Measurements from ENCODE around the gene PTPRN2. TPM values are rescaled to one million over a fixed set of nuclear protein-coding genes. Genes with fewer than 3 reads are reported as not detected.

Gene PTPRN2
- total RNA-seq, 1 experiment from 2014 or later = 2.1 TPM

- DNase-seq (ENCODE audit: low read depth, low spot score) (no peak), ATAC-seq (no peak)
- CTCF ChIA-PET = no interaction called here
- POLR2A ChIA-PET = no interaction called here
- no peaks in the 10 kb centered on the region for H4K20me1 ChIP-seq (ENCODE audit: insufficient read depth)
- RAD21 ChIA-PET (ENCODE audit: low non-redundant PET in 1 of 2, low total read pairs in 2 of 2, uncharacterized antibody in 2 of 2, unreplicated experiment in 2 of 2) = no interaction called here
- H3K4me1 ChIP-seq (ENCODE audit: control insufficient read depth in 1 of 2, insufficient read depth in 2 of 2, low read length in 2 of 2) = peaks cover 11 to 13% of the 10 kb centered on the region in 2 experiments
- no peak overlapping the region for H3K4me3 ChIP-seq (replicated peaks in 1 of 2; ENCODE audit: low read depth in 1 of 2, low read length in 2 of 2)
- no peak overlapping the region for H3K9ac ChIP-seq (ENCODE audit: low read length)
- no peaks in the 10 kb centered on the region for H3K9me3 ChIP-seq (ENCODE audit: control insufficient read depth in 1 of 2, insufficient read depth in 1 of 2, low read depth in 1 of 2, low read length in 2 of 2)
- no TSS peak for BruUV-seq (replicated peaks)
- H3K79me2 ChIP-seq (ENCODE audit: insufficient read depth, low read length) = no peaks in the 10 kb centered on the region
- H2AFZ ChIP-seq (ENCODE audit: low read depth, low read length, poor library complexity, severe bottlenecking) = no peak overlapping the region
- TF ChIP-seq ZNF274 (IDR thresholded peaks at IDR 0.05; ENCODE audit: low read depth, low read length) (no peak), FOSL1 (IDR thresholded peaks at IDR 0.05; ENCODE audit: low read depth) (no peak), SIN3A (IDR thresholded peaks at IDR 0.05; ENCODE audit: low read depth) (no peak), SRF (IDR thresholded peaks at IDR 0.05; ENCODE audit: low read depth) (no peak), ZFX (IDR thresholded peaks at IDR 0.05) (no peak), JUND (IDR thresholded peaks at IDR 0.05) (no peak), SP1 (IDR thresholded peaks at IDR 0.05; ENCODE audit: low read depth) (no peak), CBX3 (IDR thresholded peaks at IDR 0.05; ENCODE audit: low read depth) (no peak), YY1 (IDR thresholded peaks at IDR 0.05; ENCODE audit: extremely low read depth, insufficient replicate concordance, low read depth, low read length) (no peak), EZH2phosphoT487 (IDR thresholded peaks at IDR 0.05; ENCODE audit: borderline replicate concordance) (no peak), ATF3 (IDR thresholded peaks at IDR 0.05) (no peak), POLR2A (IDR thresholded peaks at IDR 0.05; ENCODE audit: borderline replicate concordance, extremely low read depth, insufficient read depth, insufficient read length) (no peak), RAD21 (IDR thresholded peaks at IDR 0.05; ENCODE audit: low read depth) (no peak), POLR2AphosphoS5 (IDR thresholded peaks at IDR 0.05; ENCODE audit: low read depth, low read length) (no peak), EGR1 (IDR thresholded peaks at IDR 0.05; ENCODE audit: low read depth) (no peak)
- TF ChIP-seq, protein P1, sequence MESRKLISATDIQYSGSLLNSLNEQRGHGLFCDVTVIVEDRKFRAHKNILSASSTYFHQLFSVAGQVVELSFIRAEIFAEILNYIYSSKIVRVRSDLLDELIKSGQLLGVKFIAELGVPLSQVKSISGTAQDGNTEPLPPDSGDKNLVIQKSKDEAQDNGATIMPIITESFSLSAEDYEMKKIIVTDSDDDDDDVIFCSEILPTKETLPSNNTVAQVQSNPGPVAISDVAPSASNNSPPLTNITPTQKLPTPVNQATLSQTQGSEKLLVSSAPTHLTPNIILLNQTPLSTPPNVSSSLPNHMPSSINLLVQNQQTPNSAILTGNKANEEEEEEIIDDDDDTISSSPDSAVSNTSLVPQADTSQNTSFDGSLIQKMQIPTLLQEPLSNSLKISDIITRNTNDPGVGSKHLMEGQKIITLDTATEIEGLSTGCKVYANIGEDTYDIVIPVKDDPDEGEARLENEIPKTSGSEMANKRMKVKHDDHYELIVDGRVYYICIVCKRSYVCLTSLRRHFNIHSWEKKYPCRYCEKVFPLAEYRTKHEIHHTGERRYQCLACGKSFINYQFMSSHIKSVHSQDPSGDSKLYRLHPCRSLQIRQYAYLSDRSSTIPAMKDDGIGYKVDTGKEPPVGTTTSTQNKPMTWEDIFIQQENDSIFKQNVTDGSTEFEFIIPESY (IDR thresholded peaks at IDR 0.05; ENCODE audit: extremely low read depth, insufficient replicate concordance, low read length) = no peak
- H3K27ac ChIP-seq (ENCODE audit: low read depth, low read length) = no peak overlapping the region
- H3K27me3 ChIP-seq (ENCODE audit: insufficient read depth, low read length) = no peaks in the 10 kb centered on the region
- H3K36me3 ChIP-seq (ENCODE audit: control insufficient read depth in 1 of 2, insufficient read depth in 2 of 2, low read length in 2 of 2) = no peaks in the 10 kb centered on the region
- intact Hi-C loops (cut with micrococcal nuclease) = loop anchor here (10.0 kb wide), 1 partner anchor 375 kb away; no protein-coding TSS in a partner anchor
- no peak overlapping the region for H3K4me2 ChIP-seq (ENCODE audit: low read length)
- H3K9me2 ChIP-seq (ENCODE audit: insufficient read depth) = no peaks in the 10 kb centered on the region
Observed at GRCh38 chr7:157559596-157560257, 1027.9 kb downstream of the PTPRN2 start.
